Keratinocyte (primary cell): ENCODE measurements around the gene LAIR2. TPM values are rescaled to one million over a fixed set of nuclear protein-coding genes. Genes with fewer than 3 reads are reported as not detected.

ENCODE experiments used
- DNase-seq: peaks from one replicate; pipeline ENCODE4 v3.0.0-alpha.2; 2011; ENCODE audit warnings: low read depth, missing footprints, low spot score
- FAIRE-seq: peaks from 2 replicates; lab custom pipeline; 2011; peaks lifted over from hg19 to GRCh38; lab: Jason Lieb, UNC
- H2AFZ ChIP-seq: 2 replicates; pipeline ENCODE4 v1.6.0; 2012; ENCODE audit warnings: low read length, control low read depth, inconsistent platforms; ENCODE audit not compliant: control insufficient read depth
- H3K27ac ChIP-seq: 2 replicates; pipeline ENCODE4 v1.5.1; 2011; ENCODE audit warnings: low read length; ENCODE audit not compliant: control insufficient read depth, insufficient read depth
- H3K27me3 ChIP-seq: 3 replicates; pipeline ENCODE4 v1.6.0; 2011; ENCODE audit warnings: low read length; ENCODE audit not compliant: control insufficient read depth, insufficient read depth; ENCODE audit errors: extremely low read depth
- H3K36me3 ChIP-seq, 2 experiments: 2 replicates in 1 of 2; 3 replicates in 1 of 2; pipeline ENCODE4 v1.5.1; 2011; ENCODE audit warnings: low read length in 2 of 2, mild to moderate bottlenecking in 1 of 2; ENCODE audit not compliant: control insufficient read depth in 2 of 2, insufficient read depth in 2 of 2; ENCODE audit errors: extremely low read depth in 1 of 2
- H3K4me1 ChIP-seq: 3 replicates; pipeline ENCODE4 v1.5.1; 2011; ENCODE audit warnings: low read length; ENCODE audit not compliant: control insufficient read depth, insufficient read depth; ENCODE audit errors: extremely low read depth
- H3K4me2 ChIP-seq: 3 replicates; pipeline ENCODE4 v1.6.0; 2011; ENCODE audit warnings: low read depth, low read length; ENCODE audit not compliant: control insufficient read depth, insufficient read depth; ENCODE audit errors: extremely low read depth
- H3K4me3 ChIP-seq, 3 experiments: fragments of 200-600 bp in 1 of 3; sonication (generic) in 1 of 3; 2 replicates in 2 of 3; 3 replicates in 1 of 3; pipeline ENCODE4 v1.5.1; 2011 to 2016; ENCODE audit warnings: low read length in 3 of 3, mild to moderate bottlenecking in 3 of 3, control low read depth in 2 of 3, inconsistent platforms in 1 of 3, low read depth in 1 of 3, mixed read lengths in 1 of 3, mixed run types in 1 of 3, moderate library complexity in 1 of 3; ENCODE audit not compliant: control insufficient read depth in 2 of 3, insufficient read depth in 2 of 3; ENCODE audit errors: extremely low read depth in 1 of 3
- H3K79me2 ChIP-seq: 2 replicates; pipeline ENCODE4 v1.6.0; 2012; ENCODE audit warnings: low read length; ENCODE audit not compliant: control insufficient read depth, insufficient read depth
- H3K9ac ChIP-seq: 3 replicates; pipeline ENCODE4 v1.6.0; 2011; ENCODE audit warnings: low read length; ENCODE audit not compliant: control insufficient read depth, insufficient read depth; ENCODE audit errors: extremely low read depth
- H3K9me1 ChIP-seq: 3 replicates; pipeline ENCODE4 v1.6.0; 2011; ENCODE audit warnings: low read length; ENCODE audit not compliant: control insufficient read depth, insufficient read depth; ENCODE audit errors: extremely low read depth
- H3K9me3 ChIP-seq: 2 replicates; pipeline ENCODE4 v1.5.1; 2012; ENCODE audit warnings: low read depth, low read length; ENCODE audit not compliant: control insufficient read depth
- H4K20me1 ChIP-seq: 3 replicates; pipeline ENCODE4 v1.6.0; 2011; ENCODE audit warnings: low read length; ENCODE audit not compliant: control insufficient read depth, insufficient read depth; ENCODE audit errors: extremely low read depth
- EZH2 ChIP-seq: IDR thresholded peaks from one replicate; pipeline ENCODE4 v1.6.1; 2012; ENCODE audit warnings: inconsistent platforms, mild to moderate bottlenecking, low read length, moderate library complexity
- dilution Hi-C: fragments of 300-500 bp; cut with MboI; formaldehyde crosslinking; loops from one replicate; pipeline ENCODE4 v1.7.0; 2020; ENCODE audit warnings: low sequenced_read_pairs; ENCODE audit not compliant: extremely low pct_ligation_motif_present
- polyA plus RNA-seq, 5 experiments: library from polyadenylated mRNA; depleted of rRNA in 3 of 5; stranded (reverse) in 3 of 5; stranded (forward) in 1 of 5; unstranded in 1 of 5; fragments of >200 nt; gene quantifications; 1 replicate in 1 of 5; 2 replicates in 3 of 5; 3 replicates in 1 of 5; pipeline versions ENCODE4 v1.2.1 to v1.2.3, GENCODE V29; 2011 to 2012; ENCODE audit warnings: missing spikeins in 2 of 5, low read depth in 1 of 5, low replicate concordance in 1 of 5
- TF ChIP-seq, protein P1 (sequence below), 3 experiments: IDR thresholded peaks in 1 of 3; conservative IDR thresholded peaks in 1 of 3; optimal IDR thresholded peaks in 1 of 3; 2 replicates in 2 of 3; 3 replicates in 1 of 3; pipeline versions ENCODE3 to v1.5.1; 2011; ENCODE audit warnings: low read length in 3 of 3, mild to moderate bottlenecking in 3 of 3, moderate library complexity in 2 of 3, control low read depth in 1 of 3, inconsistent platforms in 1 of 3; ENCODE audit not compliant: insufficient read depth in 2 of 3; ENCODE audit errors: extremely low read depth in 1 of 3

LAIR2 gene
- polyA plus RNA-seq, 1 donor (not counting 4 experiments of a cell fraction or from before 2014, with no cell fraction given): not detected

GRCh38 chr19:54485851-54486250 is 16.8 kb upstream of the LAIR2 start:
- Histone ChIP-seq H3K36me3 (no peaks in the 10 kb centered on the region), H3K4me3 (no peak overlapping the region), H3K4me1 (no peaks in the 10 kb centered on the region), H3K27ac (no peak overlapping the region), H3K9ac (no peak overlapping the region), H3K4me2 (no peak overlapping the region), H3K9me3 (no peaks in the 10 kb centered on the region), H4K20me1 (no peaks in the 10 kb centered on the region), H2AFZ (no peak overlapping the region), H3K79me2 (no peaks in the 10 kb centered on the region), H3K27me3 (no peaks in the 10 kb centered on the region), H3K9me1 (no peaks in the 10 kb centered on the region)
- TF ChIP-seq, protein P1, sequence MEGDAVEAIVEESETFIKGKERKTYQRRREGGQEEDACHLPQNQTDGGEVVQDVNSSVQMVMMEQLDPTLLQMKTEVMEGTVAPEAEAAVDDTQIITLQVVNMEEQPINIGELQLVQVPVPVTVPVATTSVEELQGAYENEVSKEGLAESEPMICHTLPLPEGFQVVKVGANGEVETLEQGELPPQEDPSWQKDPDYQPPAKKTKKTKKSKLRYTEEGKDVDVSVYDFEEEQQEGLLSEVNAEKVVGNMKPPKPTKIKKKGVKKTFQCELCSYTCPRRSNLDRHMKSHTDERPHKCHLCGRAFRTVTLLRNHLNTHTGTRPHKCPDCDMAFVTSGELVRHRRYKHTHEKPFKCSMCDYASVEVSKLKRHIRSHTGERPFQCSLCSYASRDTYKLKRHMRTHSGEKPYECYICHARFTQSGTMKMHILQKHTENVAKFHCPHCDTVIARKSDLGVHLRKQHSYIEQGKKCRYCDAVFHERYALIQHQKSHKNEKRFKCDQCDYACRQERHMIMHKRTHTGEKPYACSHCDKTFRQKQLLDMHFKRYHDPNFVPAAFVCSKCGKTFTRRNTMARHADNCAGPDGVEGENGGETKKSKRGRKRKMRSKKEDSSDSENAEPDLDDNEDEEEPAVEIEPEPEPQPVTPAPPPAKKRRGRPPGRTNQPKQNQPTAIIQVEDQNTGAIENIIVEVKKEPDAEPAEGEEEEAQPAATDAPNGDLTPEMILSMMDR (optimal IDR thresholded peaks at IDR 0.05 in 1 of 3, IDR thresholded peaks at IDR 0.05 in 1 of 3, conservative IDR thresholded peaks at IDR 0.05 in 1 of 3; ENCODE audit: extremely low read depth in 1 of 3, insufficient read depth in 2 of 3, low read length in 3 of 3): no peak
- TF ChIP-seq EZH2: no peak
- no peak for DNase-seq
- dilution Hi-C loops: no loop called here
- FAIRE-seq: no peak

DNA sequence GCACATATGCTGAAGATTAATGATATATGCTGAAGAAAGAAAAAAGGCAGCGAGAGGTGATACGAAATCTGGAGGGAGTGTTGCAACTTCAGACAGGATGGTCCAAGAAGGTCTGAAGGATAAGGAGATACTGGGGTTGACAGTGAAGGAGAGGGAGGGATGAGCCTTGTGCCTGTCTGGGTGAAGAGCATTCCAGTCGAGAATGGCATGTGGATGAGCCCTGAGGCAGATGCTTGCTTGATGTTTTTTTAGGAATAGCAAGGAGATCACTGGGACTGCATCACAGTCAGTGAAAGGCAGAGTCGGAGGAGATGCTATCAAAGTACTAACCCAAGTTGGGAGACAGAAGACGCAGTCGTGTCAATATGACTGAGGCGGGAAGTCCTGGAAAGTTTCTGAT is 13.3 kb upstream of the LAIR2 start:
- Histone ChIP-seq H2AFZ (no peak overlapping the region), H3K36me3 (no peaks in the 10 kb centered on the region), H3K27me3 (no peaks in the 10 kb centered on the region), H3K4me1 (no peaks in the 10 kb centered on the region), H3K9me3 (peaks cover 5% of the 10 kb centered on the region), H4K20me1 (no peaks in the 10 kb centered on the region), H3K4me2 (no peak overlapping the region), H3K27ac (no peak overlapping the region), H3K4me3 (no peak overlapping the region), H3K9ac (no peak overlapping the region), H3K79me2 (no peaks in the 10 kb centered on the region), H3K9me1 (no peaks in the 10 kb centered on the region)
- TF ChIP-seq, protein P1 (optimal IDR thresholded peaks at IDR 0.05 in 1 of 3, IDR thresholded peaks at IDR 0.05 in 1 of 3, conservative IDR thresholded peaks at IDR 0.05 in 1 of 3; ENCODE audit: extremely low read depth in 1 of 3, insufficient read depth in 2 of 3, low read length in 3 of 3): no peak
- no peak for TF ChIP-seq EZH2
- DNase-seq (no peak), FAIRE-seq (no peak)
- dilution Hi-C loops: no loop called here
